Effector CD4-positive, alpha-beta T cell (primary cell): Measurements from ENCODE around the gene SPECC1.
"Not testable (repeated sequence)": the region's sequence is repeated elsewhere in the genome, so short reads cannot be mapped to it uniquely, and the experiment has no call there.

ENCODE experiments used
- DNase-seq: peaks from one replicate; pipeline ENCODE4 v3.0.0-alpha.2; 2020

The SPECC1 gene

GRCh38 chr17:20133517-20133916, 124.4 kb downstream of the SPECC1 start:
- DNase-seq, result no peak

DNA sequence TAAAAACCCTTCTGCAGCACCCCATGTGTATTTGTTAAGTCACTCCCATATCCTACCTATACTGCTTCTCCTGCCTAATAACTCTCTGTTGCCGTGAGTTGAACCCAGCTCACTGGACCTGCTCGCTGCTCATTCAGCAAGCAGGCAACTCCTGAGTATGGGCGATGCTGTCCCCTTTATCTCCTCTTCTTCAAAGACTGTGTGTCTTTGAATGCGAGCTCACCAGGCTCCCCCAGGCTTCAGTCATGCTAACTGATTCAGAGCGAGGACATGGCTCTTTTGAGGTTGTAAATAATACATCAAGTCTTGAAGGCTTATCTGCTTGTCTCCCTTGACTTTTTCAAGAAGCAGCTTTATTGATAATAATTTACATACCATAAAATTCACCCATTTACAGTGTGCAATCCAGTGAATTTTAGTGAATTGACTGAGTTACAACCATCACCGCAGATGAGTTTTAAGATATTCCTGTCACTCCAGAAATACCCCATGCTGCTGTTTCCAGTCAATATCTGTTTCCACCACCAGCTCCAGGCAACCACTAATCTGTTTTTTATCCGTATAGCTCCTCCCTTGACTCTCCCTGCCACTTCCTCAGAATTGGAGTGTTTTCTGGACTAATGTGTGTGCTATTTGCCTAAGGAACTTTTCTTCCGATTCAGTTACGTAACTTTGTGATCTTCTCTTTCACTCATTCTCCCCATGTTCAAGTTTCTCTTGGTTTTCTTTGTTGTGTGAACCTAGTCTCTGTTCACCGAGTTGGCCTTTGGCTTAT, 132.2 kb downstream of the SPECC1 start:
- DNase-seq, result no peak

GRCh38 chr17:20142268-20142667, 133.1 kb downstream of the SPECC1 start:
- DNase-seq, result no peak

DNA sequence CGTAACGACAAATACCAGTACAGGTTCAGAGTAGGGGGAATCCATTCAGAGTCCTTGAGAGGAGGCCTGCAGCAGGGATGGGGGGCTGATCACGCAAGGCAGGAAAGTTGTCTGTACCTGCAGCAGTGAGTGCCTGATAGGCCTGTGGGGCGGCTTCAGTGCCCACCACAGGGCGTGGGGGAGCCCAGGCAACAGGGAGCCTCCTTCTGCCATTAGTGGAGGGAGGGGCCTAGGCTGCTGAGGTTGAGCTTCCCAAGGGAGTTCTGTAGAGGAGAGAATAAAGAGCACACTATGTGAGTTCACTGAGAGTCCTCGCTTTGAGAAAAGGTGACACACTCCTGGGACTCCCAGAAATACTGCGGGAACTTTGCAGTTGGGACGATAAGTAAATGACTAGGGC, 134.6 kb downstream of the SPECC1 start:
- no peak for DNase-seq

DNA sequence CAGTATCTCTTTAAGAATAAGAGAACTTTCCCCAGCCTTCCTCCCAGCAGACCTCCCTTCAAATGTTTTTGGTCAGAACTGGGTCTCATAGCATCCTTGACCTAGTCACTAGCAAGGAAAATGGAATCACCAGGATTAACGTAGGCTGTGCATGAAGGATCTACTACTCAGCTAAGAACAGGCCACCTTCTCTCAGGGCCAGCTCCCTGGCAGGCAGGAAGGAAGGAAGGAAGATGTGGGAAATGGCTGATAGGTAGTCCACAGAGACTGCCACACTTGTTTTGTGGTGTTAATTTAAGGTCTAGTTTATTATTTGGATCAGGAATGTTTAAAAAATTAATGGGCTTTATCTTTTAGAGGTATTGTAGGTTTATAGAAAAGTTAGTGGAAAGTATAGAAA, 136.4 kb downstream of the SPECC1 start:
- no peak for DNase-seq

DNA sequence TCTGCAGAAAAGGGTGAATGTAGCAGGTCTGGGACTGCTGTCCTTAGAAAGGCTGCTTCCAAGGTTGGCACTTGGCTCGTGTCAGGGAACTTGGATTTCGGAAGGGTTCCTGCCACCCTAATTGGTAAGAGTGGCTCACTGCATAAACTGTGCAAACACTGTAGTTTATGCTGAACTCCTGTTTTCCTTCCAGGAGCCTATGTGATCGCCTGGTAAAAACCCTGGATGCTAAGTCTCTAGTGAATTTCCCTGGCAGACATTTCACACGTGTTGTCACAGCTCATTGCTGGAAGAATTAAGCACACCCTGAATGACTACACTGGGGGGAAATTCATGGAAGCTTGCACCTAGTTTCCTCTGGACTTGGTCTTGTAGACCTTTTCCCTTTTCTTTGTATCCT, 140.1 kb downstream of the SPECC1 start:
- DNase-seq, result no peak

GRCh38 chr17:20151174-20151573, 142.0 kb downstream of the SPECC1 start:
- DNase-seq, result no peak

- DNase-seq, result no peak
These were observed 144.1 kb downstream of the SPECC1 start for GRCh38 chr17:20153231-20153630.

DNA sequence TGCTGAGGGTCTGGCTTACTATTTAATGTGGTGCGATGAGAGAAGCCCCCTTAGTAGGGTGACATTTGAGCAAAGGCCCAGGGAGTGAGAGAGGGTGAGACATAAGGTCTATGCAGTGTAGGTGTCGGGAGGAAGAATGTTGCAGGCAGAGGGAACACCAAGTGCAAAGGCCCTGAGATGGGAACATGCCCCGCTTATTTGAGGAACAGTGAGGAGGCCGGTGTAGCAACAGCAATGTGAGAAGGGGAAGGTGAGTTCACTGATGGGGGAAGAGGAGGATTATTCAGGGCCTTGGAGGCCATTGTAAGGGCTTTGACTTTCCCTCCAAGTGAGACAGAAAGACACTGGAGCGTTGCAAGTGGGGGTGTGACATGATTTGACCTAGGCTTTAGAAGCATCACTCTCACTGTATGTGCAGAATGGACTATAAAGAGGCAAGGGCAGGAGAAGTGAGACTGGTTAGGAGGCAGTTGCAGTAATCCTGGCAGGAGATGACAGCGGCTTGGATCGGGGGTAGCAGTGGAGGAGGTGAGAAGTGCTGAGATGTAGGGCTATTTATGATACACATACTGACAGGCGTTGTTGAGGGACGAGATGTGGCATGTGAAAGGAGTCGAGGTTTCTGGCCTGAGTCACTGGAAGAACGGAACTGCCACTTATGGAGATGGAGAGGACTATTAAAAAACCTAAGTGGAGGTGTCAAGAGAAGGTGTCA, 145.3 kb downstream of the SPECC1 start:
- DNase-seq, result no peak

GRCh38 chr17:20155258-20156195, 146.4 kb downstream of the SPECC1 start:
- DNase-seq, result peak; percentile 91

- no peak for DNase-seq
These were observed 147.2 kb downstream of the SPECC1 start for GRCh38 chr17:20156196-20157000.

DNA sequence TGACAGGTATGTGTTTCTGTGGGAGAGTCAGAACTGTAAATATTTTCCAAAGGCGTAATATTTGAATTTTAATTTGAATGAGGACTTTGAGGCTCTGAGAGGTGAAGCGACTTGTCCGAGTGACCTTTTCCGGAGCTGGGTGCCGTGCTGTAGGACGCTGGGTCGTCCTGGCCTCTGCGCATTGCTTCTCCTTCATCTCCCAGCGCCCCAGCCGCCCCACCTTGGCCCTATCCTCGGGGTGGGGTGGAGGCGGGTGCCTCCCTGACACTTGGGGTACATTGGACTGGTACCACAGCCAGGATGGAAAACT, 147.8 kb downstream of the SPECC1 start:
- DNase-seq, result no peak

DNA sequence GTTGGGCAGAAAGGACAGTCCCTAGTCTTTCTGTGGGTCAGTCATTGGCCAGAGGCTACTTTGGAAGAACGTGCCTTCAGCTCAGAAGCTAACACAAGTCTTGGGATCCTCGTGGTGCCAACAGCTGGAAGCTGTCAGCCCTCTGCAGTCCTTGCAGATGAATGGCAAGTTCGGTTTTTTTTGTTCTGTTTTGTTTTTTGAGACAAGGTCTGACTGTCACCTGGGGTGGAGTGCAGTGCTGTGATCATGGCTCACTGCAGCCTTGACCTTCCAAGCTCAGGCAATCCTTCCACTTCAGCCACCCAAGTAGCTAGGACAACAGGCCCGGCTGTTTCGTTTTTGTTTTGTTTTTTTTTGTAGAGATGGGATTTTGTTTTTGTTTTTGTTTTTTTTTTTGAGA, 149.4 kb downstream of the SPECC1 start:
- DNase-seq, result no peak

- DNase-seq, result no peak
These were observed 150.4 kb downstream of the SPECC1 start for GRCh38 chr17:20159406-20160069.

DNA sequence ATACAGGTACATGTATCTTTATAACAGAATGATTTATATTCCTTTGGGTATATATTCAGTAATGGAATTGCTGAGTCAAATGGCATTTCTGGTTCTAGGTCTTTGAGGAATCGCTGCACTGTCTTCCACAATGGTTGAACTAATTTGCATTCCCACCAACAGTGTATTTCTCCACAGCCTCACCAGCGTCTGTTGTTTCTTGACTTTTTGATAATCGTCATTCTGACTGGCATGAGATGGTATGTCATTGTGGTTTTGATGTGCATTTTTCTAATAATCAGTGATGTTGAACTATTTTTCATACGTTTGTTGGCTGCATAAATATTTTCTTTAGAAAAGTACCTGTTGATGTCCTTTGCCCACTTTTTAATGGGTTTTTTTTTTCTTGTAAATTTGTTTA, 156.4 kb downstream of the SPECC1 start:
- not testable (repeated sequence) for DNase-seq

- DNase-seq, result no peak
These were observed 160.9 kb downstream of the SPECC1 start for GRCh38 chr17:20170085-20170484.

DNA sequence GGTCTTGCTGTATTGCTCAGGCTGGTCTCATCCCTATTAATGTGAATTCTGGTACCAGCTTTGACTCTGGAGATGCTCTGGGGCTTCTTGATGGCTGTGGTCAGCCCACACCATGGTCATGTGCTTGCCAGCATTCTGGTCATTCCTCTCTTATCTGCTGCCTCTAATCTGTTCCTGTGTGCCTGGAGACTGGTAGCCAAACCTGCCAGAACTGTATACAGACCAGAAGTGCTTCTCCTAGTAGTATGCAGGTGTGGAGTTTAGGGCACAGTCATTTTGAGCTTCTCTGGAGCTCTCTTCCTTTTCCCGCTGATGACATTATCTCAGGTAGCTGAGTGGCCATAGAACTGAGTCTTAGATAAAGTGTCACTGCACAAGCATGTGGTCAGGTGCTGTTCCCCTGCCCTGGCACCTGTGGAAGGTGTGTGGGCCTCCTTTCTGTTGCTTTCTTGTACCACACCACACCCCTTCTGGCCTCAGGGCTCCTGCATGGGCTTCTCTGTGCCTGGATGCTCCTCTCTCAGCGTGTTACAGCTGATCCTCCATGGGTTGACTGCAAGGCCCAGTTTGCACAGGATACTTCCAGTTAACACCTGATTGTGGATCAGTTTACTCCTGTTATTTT, 162.7 kb downstream of the SPECC1 start:
- DNase-seq, result no peak

DNA sequence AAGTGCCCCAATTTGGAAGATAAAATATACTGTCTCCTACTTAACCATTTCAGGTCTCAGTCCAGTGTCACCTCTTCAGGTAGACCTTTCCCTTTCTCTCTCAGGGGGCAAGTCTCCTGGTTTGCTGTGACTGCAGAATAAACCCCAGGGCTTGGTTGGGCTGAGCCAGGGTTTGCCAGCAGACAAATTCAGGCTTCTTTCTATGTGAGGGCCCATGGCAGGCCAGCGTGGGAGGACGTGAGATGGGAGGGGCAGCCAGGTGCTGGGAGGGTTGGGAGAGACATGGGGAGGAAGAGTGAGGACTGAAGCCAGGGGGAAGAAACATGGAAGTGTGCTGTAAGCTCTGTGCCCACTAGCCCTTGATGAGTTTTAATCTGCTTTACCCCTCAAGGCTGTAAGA, 163.2 kb downstream of the SPECC1 start:
- no peak for DNase-seq

DNA sequence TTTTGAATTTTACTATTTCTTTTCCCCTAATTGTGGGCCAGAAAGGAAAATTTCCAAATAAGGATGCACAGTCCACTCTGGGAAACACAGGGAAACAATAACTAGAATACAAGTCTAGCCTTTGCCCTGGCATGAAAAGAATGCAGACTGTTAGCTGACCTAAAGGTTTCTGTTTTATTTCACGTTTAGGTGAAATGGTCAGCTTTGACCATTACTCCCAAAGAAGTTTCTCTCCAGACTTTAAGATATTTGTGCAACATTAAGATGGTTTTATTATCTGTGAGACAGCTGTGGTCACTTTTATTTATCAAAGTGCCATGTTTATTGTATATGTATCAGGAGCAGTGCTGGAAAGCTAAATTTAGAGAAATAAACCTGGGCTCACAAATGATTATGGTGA, 163.9 kb downstream of the SPECC1 start:
- no peak for DNase-seq

GRCh38 chr17:20174588-20175265, 165.6 kb downstream of the SPECC1 start:
- no peak for DNase-seq

DNA sequence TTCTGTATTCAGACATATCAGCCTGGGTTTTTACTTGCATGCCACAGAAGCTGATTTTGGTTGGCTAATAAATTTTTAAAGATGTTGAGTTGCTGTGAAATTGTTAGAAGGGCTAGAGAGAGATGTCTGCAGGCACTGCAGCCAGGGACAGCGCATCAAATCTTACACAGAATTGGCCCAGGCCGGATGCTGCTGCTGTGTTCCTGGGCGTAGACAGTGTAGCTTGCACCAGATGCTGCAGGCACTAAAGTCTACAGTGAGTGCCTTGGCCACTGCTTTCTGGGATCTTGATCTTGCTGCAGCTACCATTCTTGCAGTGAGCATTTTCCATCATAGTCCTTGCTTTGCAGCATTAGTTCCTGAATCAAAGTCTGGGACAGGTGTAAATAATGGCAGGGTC, 169.9 kb downstream of the SPECC1 start:
- DNase-seq, result no peak
